Activated T-helper 9 cell treated with anti-CD3 and anti-CD28 coated beads, Interleukin-2, amount 50 U/mL, for 16 hours (primary cell): Measurements from ENCODE around the gene PTPN21.

Experiments used
- DNase-seq: peaks from one replicate; pipeline ENCODE4 v3.0.0-alpha.2; 2020; ENCODE audit warnings: low read depth

The PTPN21 gene

GRCh38 chr14:88504602-88505001, 50.2 kb downstream of the PTPN21 start:
- no peak for DNase-seq

- DNase-seq = no peak
These were observed 50.9 kb downstream of the PTPN21 start for GRCh38 chr14:88503754-88504406.

GRCh38 chr14:88502740-88503139, 52.1 kb downstream of the PTPN21 start:
- no peak for DNase-seq

GRCh38 chr14:88500611-88501010, 54.2 kb downstream of the PTPN21 start:
- DNase-seq = no peak

- DNase-seq = no peak
These were observed 55.6 kb downstream of the PTPN21 start for GRCh38 chr14:88499225-88499624.

- DNase-seq = no peak
These were observed 58.4 kb downstream of the PTPN21 start for GRCh38 chr14:88496414-88496813.

- no peak for DNase-seq
These were observed 61.2 kb downstream of the PTPN21 start for GRCh38 chr14:88493392-88494185.

- DNase-seq = no peak
These were observed 62.3 kb downstream of the PTPN21 start for GRCh38 chr14:88492272-88493089.

- no peak for DNase-seq
These were observed 64.6 kb downstream of the PTPN21 start for GRCh38 chr14:88490168-88490567.

GRCh38 chr14:88488897-88489296, 65.9 kb downstream of the PTPN21 start:
- no peak for DNase-seq

- no peak for DNase-seq
These were observed 66.7 kb downstream of the PTPN21 start for GRCh38 chr14:88488081-88488480.

GRCh38 chr14:88482524-88482923, 72.3 kb downstream of the PTPN21 start:
- DNase-seq = no peak

- DNase-seq = no peak
These were observed 73.0 kb downstream of the PTPN21 start for GRCh38 chr14:88481794-88482193.

- DNase-seq = no peak
These were observed 73.7 kb downstream of the PTPN21 start for GRCh38 chr14:88481059-88481458.

GRCh38 chr14:88479574-88479987, 75.2 kb downstream of the PTPN21 start:
- DNase-seq = no peak

- no peak for DNase-seq
These were observed 75.9 kb downstream of the PTPN21 start for GRCh38 chr14:88478931-88479330.

GRCh38 chr14:88477513-88478250, 77.1 kb downstream of the PTPN21 start:
- DNase-seq = no peak

- DNase-seq = no peak
These were observed 78.0 kb downstream of the PTPN21 start for GRCh38 chr14:88476825-88477224.

GRCh38 chr14:88476214-88476774, 78.5 kb downstream of the PTPN21 start:
- no peak for DNase-seq

- DNase-seq = no peak
These were observed 81.0 kb downstream of the PTPN21 start for GRCh38 chr14:88473791-88474190.

GRCh38 chr14:88470542-88471440, 84.0 kb downstream of the PTPN21 start:
- DNase-seq = no peak
